Stimulated activated CD4-positive, alpha-beta T cell treated with anti-CD3 and anti-CD28 coated beads, TNF-alpha, amount 100 ng/mL, for 48 hours (primary cell): ENCODE results near the gene NOC2L.

ENCODE experiments used
- DNase-seq, 3 donors: peaks; one replicate each; pipeline ENCODE4 v3.0.0-alpha.2; 2020; ENCODE audit warnings: low read depth in 3 of 3

NOC2L gene

DNA sequence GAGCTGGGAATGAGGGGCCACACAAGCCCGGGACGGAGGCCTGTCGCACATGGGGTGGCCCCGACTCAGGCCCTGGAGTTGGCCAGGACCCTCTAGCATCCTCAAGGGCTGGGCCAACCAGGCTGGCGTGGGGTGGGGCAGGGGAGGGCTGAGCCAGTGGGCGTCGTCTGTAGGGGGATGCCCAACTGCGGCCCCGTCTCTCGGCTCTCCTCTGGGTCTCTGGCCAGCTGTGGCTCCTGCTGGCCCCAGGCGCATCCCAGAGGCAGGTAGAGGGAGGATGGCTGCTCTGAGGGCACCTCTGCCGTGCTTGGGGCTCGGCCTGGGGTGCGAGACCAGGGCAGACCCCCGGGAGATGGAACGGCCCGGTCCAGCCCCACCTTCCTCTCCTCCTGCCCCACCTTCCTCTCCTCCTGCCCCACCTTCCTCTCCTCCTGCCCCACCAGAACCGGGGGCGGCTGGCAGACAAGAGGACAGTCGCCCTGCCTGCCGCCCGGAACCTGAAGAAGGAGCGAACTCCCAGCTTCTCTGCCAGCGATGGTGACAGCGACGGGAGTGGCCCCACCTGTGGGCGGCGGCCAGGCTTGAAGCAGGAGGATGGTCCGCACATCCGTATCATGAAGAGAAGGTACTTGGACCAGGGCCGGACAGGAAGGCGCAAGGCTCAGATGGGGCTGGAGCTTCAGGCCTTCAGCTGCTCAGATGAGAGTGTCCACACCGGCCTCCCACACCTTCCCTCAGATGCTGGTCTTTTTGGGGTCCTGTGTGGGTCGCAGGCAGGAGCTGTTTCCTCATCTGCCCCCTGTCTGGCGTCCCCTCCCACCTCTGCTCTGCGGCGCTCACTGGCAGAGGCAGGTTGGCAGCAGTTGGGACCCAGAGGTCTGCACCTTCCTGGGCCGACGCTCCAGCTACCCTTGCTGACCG is 29.1 kb downstream of the NOC2L start:
- no peak for DNase-seq

- DNase-seq = no peak
Observed at GRCh38 chr1:928825-929661, 30.0 kb downstream of the NOC2L start.

- no peak for DNase-seq
Observed at GRCh38 chr1:927748-928147, 31.3 kb downstream of the NOC2L start.

DNA sequence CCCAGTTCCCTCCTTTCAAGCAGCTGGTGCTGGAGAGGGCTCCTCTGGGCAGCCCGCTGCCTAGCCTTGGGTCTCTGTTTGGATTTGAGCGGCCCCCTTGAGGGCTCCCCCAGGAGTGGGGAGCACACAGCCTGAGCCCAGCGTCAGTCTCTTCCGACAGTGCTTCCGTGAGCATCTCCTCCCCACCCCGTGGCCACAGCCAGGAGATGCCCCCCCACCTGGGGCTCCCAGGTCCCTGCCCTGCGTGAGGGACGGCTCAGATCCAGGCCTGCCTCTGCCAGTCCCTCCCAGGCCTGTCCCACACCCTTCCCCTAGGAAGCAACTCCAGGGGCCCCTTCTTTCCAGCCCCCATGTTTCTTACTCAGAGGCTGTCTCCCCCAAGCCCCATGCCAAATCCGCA is 31.8 kb downstream of the NOC2L start:
- no peak for DNase-seq

DNA sequence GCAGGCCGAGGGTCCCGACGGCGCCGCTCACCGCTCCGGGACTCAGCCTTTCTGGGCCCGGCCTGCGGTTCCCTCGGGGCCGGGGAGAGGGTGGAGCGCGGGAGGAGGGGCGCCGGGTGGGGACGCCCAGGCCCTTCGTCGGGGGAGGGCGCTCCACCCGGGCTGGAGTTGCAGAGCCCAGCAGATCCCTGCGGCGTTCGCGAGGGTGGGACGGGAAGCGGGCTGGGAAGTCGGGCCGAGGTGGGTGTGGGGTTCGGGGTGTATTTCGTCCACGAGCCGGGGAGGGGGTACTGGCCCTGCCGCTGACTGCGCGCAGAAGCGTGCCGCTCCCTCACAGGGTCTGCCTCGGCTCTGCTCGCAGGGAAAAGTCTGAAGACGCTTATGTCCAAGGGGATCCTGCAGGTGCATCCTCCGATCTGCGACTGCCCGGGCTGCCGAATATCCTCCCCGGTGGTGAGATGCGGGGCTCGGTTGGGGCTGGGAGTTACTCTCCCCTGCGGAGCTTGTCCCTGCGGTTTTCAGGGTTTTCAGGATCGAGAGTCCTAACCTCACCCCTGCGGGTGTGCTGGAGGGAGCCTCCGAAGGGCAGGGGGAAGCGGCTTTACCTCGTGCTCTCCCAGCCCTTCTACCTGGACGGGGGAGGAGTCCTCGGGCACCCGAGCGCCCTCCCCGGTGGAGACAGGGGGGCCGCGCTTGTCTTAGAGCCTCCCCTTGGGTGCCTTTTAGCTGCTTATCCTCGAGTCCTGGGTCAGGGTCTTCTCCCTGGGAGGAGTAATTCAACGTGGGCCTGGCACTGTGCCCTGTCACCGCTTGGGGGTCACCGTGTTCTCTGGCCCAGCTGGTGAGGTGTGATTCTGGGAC is 33.3 kb downstream of the NOC2L start:
- DNase-seq = no peak

GRCh38 chr1:924656-925560 is 34.1 kb downstream of the NOC2L start:
- DNase-seq = no peak

GRCh38 chr1:923991-924655 is 34.9 kb downstream of the NOC2L start:
- DNase-seq = no peak

- DNase-seq = peak in 2 of 3 donors; percentile 28 to 44
Observed at GRCh38 chr1:923131-923990, 35.7 kb downstream of the NOC2L start, which contains the start of gene SAMD11. SAMD11 (plus strand) TSS chr1:923923; CDS start chr1:924432, 509 bp downstream.

GRCh38 chr1:921011-921837 is 37.8 kb downstream of the NOC2L start:
- DNase-seq = no peak

DNA sequence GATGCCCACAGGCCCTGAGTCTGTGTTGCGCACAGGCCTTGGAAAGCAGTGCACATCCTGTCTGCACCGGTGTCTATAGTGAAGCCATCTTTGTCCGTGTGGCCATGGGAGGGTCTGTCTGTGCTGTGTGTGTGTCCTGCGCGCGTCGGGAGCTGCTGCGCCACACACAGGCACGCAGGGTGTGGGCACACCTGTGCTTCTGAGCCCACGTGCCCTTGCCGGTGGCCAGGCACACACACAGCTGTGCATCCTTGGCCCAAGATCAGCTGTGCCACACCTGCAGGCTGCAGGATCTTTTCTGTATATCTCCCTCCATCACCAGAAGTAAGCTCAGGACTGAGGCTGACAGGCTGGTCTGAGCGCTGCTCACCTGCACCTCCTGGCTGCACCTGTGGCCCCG is 38.5 kb downstream of the NOC2L start:
- DNase-seq = no peak

- DNase-seq = no peak
Observed at GRCh38 chr1:920010-920409, 39.0 kb downstream of the NOC2L start.

- DNase-seq = no peak
Observed at GRCh38 chr1:919271-919872, 39.7 kb downstream of the NOC2L start.

- DNase-seq = no peak
Observed at GRCh38 chr1:918843-919242, 40.2 kb downstream of the NOC2L start.

GRCh38 chr1:918353-918752 is 40.7 kb downstream of the NOC2L start:
- no peak for DNase-seq

- DNase-seq = no peak
Observed at GRCh38 chr1:917466-918091, 41.5 kb downstream of the NOC2L start.

DNA sequence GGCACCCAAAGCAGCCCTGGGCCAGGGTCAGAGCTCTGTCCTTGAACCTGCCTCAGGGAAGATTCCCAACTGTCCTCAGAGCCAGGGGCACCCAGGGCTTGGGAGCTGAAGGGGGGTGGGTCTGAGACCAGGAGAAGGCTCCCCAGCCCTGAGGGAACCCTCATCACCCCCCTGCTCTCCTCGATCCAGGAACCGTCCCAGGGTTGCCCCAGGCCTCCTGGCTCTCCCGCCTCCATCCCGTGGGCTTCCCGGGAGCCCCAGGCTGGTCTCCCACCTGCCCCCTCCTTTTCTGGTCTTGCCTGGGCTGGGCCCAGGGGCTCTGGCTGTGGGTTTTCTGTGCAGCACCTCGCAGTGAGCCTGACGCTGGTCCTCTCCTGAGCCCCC is 42.0 kb downstream of the NOC2L start:
- DNase-seq = no peak
